ENCODE measurements around the gene ENHO.
A peak's percentile ranks its signal among the peaks of the same experiment; 100 is the strongest.
"Not testable (repeated sequence)": the region's sequence is repeated elsewhere in the genome, so short reads cannot be mapped to it uniquely, and the experiment has no call there.

ENHO gene

GRCh38 chr9:34555002-34555348 lies 32.2 kb upstream of the ENHO start:
- DNase-seq: no peak

- DNase-seq: no peak
These were observed 31.6 kb upstream of the ENHO start for GRCh38 chr9:34554211-34555001.

- DNase-seq: no peak
These were observed 30.8 kb upstream of the ENHO start for GRCh38 chr9:34553511-34554021.

GRCh38 chr9:34552986-34553385 lies 30.2 kb upstream of the ENHO start:
- no peak for DNase-seq

- DNase-seq: no peak
These were observed 29.8 kb upstream of the ENHO start for GRCh38 chr9:34552606-34552981.

- DNase-seq: no peak
These were observed 29.2 kb upstream of the ENHO start for GRCh38 chr9:34551751-34552605.

- DNase-seq: no peak
These were observed 28.0 kb upstream of the ENHO start for GRCh38 chr9:34550681-34551270.

GRCh38 chr9:34550016-34550680 lies 27.4 kb upstream of the ENHO start:
- DNase-seq: no peak

GRCh38 chr9:34549407-34549732 lies 26.6 kb upstream of the ENHO start:
- no peak for DNase-seq

- DNase-seq: peak in 1 of 2 experiments; percentile 28
These were observed 25.3 kb upstream of the ENHO start for GRCh38 chr9:34547960-34548611.

- DNase-seq: peak; percentile 30 to 47
These were observed 24.3 kb upstream of the ENHO start for GRCh38 chr9:34546834-34547827.

- DNase-seq: no peak
These were observed 23.5 kb upstream of the ENHO start for GRCh38 chr9:34546102-34546833.

GRCh38 chr9:34545497-34545896 lies 22.7 kb upstream of the ENHO start:
- no peak for DNase-seq

- no peak for DNase-seq
These were observed 21.2 kb upstream of the ENHO start for GRCh38 chr9:34544035-34544434.

- DNase-seq: no peak
These were observed 18.8 kb upstream of the ENHO start for GRCh38 chr9:34541540-34541939.

GRCh38 chr9:34540827-34541226 lies 18.0 kb upstream of the ENHO start:
- no peak for DNase-seq

GRCh38 chr9:34536685-34537084 lies 13.9 kb upstream of the ENHO start:
- DNase-seq: no peak

- DNase-seq: not testable (repeated sequence)
These were observed 9.3 kb upstream of the ENHO start for GRCh38 chr9:34532041-34532440.

- DNase-seq: no peak
These were observed 3.2 kb upstream of the ENHO start for GRCh38 chr9:34526026-34526425.

GRCh38 chr9:34524349-34524748 lies 1.6 kb upstream of the ENHO start:
- no peak for DNase-seq
